ENCODE results near the gene P2RY2. TPM values are rescaled to one million over a fixed set of nuclear protein-coding genes. Genes with fewer than 3 reads are reported as not detected.

P2RY2 gene
- total RNA-seq, 1 experiment from 2014 or later: 2.9 TPM

DNA sequence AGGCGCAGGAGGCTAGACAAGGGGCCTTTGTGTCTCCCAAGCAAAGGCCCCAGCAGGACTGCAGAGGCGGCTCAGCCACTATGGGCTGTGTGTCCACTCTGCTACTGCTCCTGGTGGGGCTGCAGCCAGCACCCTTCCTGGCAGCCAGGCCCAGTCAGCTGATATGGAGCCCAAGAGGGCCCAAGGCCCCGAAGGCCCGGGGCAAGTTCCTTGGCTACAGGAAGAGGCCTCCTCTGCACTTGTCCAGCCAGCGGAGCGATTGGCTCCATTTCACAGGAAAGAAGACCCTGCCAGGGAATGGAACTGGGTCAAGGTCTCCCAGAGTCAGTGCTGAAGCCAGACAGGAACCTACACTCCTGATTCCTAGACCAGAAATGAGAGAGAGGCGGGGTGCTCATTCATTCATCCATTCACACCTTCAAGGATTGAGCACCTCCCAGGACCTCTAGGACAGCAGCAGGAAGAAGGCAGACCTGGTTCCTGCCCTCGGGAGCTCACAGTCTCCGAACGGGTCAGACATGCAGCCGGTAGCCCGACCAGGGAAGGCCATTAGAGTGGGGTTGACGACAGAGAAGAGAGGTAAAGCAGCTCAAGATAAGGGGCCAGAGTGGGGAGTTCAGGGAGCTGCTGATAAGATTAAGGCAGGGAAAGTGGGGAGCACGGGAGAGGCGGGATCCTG lies 811 bp upstream of the P2RY2 start:
- Histone ChIP-seq H4K20me1 (ENCODE audit: insufficient read depth) (no peaks in the 10 kb centered on the region), H3K9me2 (ENCODE audit: insufficient read depth) (no peaks in the 10 kb centered on the region), H3K4me2 (ENCODE audit: low read length) (peak overlapping the region; percentile 95), H3K9ac (ENCODE audit: low read length) (peak overlapping the region; percentile 56), H3K4me1 (ENCODE audit: control insufficient read depth in 1 of 2, insufficient read depth in 2 of 2, low read length in 2 of 2) (peaks cover 9 to 23% of the 10 kb centered on the region in 2 experiments), H2AFZ (ENCODE audit: low read depth, low read length, poor library complexity, severe bottlenecking) (no peak overlapping the region), H3K79me2 (ENCODE audit: insufficient read depth, low read length) (no peaks in the 10 kb centered on the region), H3K27me3 (ENCODE audit: insufficient read depth, low read length) (no peaks in the 10 kb centered on the region), H3K4me3 (replicated peaks in 1 of 2; ENCODE audit: low read depth in 1 of 2, low read length in 2 of 2) (peak overlapping the region; percentile 56 to 67), H3K36me3 (ENCODE audit: control insufficient read depth in 1 of 2, insufficient read depth in 2 of 2, low read length in 2 of 2) (no peaks in the 10 kb centered on the region), H3K9me3 (ENCODE audit: control insufficient read depth in 1 of 2, insufficient read depth in 1 of 2, low read depth in 1 of 2, low read length in 2 of 2) (no peaks in the 10 kb centered on the region), H3K27ac (ENCODE audit: low read depth, low read length) (no peak overlapping the region; the same call in 1 of the 2 replicates)
- intact Hi-C loops (cut with micrococcal nuclease): no loop called here
- ChIA-PET CTCF (no interaction called here), RAD21 (ENCODE audit: low non-redundant PET in 1 of 2, low total read pairs in 2 of 2, uncharacterized antibody in 2 of 2, unreplicated experiment in 2 of 2) (no interaction called here), POLR2A (no interaction called here)
- ATAC-seq (no peak), DNase-seq (ENCODE audit: low read depth, low spot score) (no peak)
- TF ChIP-seq CEBPB (IDR thresholded peaks at IDR 0.05; ENCODE audit: low read depth) (no peak), SRF (IDR thresholded peaks at IDR 0.05; ENCODE audit: low read depth) (no peak), ELF1 (IDR thresholded peaks at IDR 0.05; ENCODE audit: borderline replicate concordance, low read depth) (no peak), POLR2A (IDR thresholded peaks at IDR 0.05; ENCODE audit: borderline replicate concordance, extremely low read depth, insufficient read depth, insufficient read length) (no peak), EZH2 (IDR thresholded peaks at IDR 0.05) (no peak), ZFX (IDR thresholded peaks at IDR 0.05) (no peak), POLR2AphosphoS5 (IDR thresholded peaks at IDR 0.05; ENCODE audit: low read depth, low read length) (no peak), CBX3 (IDR thresholded peaks at IDR 0.05; ENCODE audit: low read depth) (no peak), EZH2phosphoT487 (IDR thresholded peaks at IDR 0.05; ENCODE audit: borderline replicate concordance) (no peak), YY1 (IDR thresholded peaks at IDR 0.05; ENCODE audit: extremely low read depth, insufficient replicate concordance, low read depth, low read length) (no peak), SIN3A (IDR thresholded peaks at IDR 0.05; ENCODE audit: low read depth) (no peak)
- TF ChIP-seq, protein P1, sequence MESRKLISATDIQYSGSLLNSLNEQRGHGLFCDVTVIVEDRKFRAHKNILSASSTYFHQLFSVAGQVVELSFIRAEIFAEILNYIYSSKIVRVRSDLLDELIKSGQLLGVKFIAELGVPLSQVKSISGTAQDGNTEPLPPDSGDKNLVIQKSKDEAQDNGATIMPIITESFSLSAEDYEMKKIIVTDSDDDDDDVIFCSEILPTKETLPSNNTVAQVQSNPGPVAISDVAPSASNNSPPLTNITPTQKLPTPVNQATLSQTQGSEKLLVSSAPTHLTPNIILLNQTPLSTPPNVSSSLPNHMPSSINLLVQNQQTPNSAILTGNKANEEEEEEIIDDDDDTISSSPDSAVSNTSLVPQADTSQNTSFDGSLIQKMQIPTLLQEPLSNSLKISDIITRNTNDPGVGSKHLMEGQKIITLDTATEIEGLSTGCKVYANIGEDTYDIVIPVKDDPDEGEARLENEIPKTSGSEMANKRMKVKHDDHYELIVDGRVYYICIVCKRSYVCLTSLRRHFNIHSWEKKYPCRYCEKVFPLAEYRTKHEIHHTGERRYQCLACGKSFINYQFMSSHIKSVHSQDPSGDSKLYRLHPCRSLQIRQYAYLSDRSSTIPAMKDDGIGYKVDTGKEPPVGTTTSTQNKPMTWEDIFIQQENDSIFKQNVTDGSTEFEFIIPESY (IDR thresholded peaks at IDR 0.05; ENCODE audit: extremely low read depth, insufficient replicate concordance, low read length): no peak
- TF ChIP-seq, protein P2, sequence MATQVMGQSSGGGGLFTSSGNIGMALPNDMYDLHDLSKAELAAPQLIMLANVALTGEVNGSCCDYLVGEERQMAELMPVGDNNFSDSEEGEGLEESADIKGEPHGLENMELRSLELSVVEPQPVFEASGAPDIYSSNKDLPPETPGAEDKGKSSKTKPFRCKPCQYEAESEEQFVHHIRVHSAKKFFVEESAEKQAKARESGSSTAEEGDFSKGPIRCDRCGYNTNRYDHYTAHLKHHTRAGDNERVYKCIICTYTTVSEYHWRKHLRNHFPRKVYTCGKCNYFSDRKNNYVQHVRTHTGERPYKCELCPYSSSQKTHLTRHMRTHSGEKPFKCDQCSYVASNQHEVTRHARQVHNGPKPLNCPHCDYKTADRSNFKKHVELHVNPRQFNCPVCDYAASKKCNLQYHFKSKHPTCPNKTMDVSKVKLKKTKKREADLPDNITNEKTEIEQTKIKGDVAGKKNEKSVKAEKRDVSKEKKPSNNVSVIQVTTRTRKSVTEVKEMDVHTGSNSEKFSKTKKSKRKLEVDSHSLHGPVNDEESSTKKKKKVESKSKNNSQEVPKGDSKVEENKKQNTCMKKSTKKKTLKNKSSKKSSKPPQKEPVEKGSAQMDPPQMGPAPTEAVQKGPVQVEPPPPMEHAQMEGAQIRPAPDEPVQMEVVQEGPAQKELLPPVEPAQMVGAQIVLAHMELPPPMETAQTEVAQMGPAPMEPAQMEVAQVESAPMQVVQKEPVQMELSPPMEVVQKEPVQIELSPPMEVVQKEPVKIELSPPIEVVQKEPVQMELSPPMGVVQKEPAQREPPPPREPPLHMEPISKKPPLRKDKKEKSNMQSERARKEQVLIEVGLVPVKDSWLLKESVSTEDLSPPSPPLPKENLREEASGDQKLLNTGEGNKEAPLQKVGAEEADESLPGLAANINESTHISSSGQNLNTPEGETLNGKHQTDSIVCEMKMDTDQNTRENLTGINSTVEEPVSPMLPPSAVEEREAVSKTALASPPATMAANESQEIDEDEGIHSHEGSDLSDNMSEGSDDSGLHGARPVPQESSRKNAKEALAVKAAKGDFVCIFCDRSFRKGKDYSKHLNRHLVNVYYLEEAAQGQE (IDR thresholded peaks at IDR 0.05; ENCODE audit: low read depth): no peak
- BruUV-seq (replicated peaks): TSS peak; percentile 59

All from HCT116 (cell line).